ENCODE results near the gene ZNF365. TPM values are rescaled to one million over a fixed set of nuclear protein-coding genes. Genes with fewer than 3 reads are reported as not detected.
A peak's percentile ranks its signal among the peaks of the same experiment; 100 is the strongest.

ZNF365 gene
- total RNA-seq (2021; ENCODE audit: unreplicated experiment) (1.8 TPM), Bru-seq, nascent RNA (percentile 36 among the genes with signal in this experiment), BruChase-seq, experiment 1, labeled RNA remaining after a 6-hour chase (percentile 53 among the genes with signal in this experiment), BruChase-seq, experiment 2, labeled RNA remaining after a 2-hour chase (percentile 70 among the genes with signal in this experiment)
- polyA plus RNA-seq (2012), result 0.44 and 0.99 TPM in 2 replicates
- long read RNA-seq, full-length matches to known transcripts, result 3 of 3 reads
- long read RNA-seq, partial matches to known transcripts, result 0 of 3 reads
- long read RNA-seq, other reads (novel, unspliced or antisense), result 0 of 3 reads

GRCh38 chr10:62373995-62374861 lies at the start of gene ZNF365:
ZNF365 (plus strand) TSS chr10:62374369; CDS start chr10:62376194, 1,825 bp downstream.
- Histone ChIP-seq H4K20me1 (ENCODE audit: insufficient read depth) (no peaks in the 10 kb centered on the region), H3K79me2 (ENCODE audit: insufficient read depth, low read length) (no peaks in the 10 kb centered on the region), H3K36me3 (ENCODE audit: control insufficient read depth in 1 of 2, insufficient read depth in 2 of 2, low read length in 2 of 2) (no peaks in the 10 kb centered on the region), H3K9me2 (ENCODE audit: insufficient read depth) (no peaks in the 10 kb centered on the region), H3K27me3 (ENCODE audit: insufficient read depth, low read length) (no peaks in the 10 kb centered on the region), H3K4me1 (ENCODE audit: control insufficient read depth in 1 of 2, insufficient read depth in 2 of 2, low read length in 2 of 2) (peaks cover 4 to 15% of the 10 kb centered on the region in 2 experiments; a peak in 3 of 4 replicates), H3K4me2 (ENCODE audit: low read length) (peak within 1 kb of the TSS; percentile 94), H3K9me3 (ENCODE audit: control insufficient read depth in 1 of 2, insufficient read depth in 1 of 2, low read depth in 1 of 2, low read length in 2 of 2) (no peaks in the 10 kb centered on the region), H2AFZ (ENCODE audit: low read depth, low read length, poor library complexity, severe bottlenecking) (peak within 1 kb of the TSS; percentile 96), H3K4me3 (replicated peaks in 1 of 2; ENCODE audit: low read depth in 1 of 2, low read length in 2 of 2) (peak within 1 kb of the TSS; percentile 56 to 72), H3K27ac (ENCODE audit: low read depth, low read length) (no peak within 1 kb of the TSS), H3K9ac (ENCODE audit: low read length) (peak within 1 kb of the TSS; percentile 49)
- POLR2A ChIA-PET, result no interaction called here
- CTCF ChIA-PET, result no interaction called here
- ATAC-seq (peak; percentile 87), DNase-seq (ENCODE audit: low read depth, low spot score) (peak; percentile 8)
- BruUV-seq (replicated peaks), result no TSS peak
- intact Hi-C loops (cut with micrococcal nuclease), result no loop called here
- RAD21 ChIA-PET (ENCODE audit: low non-redundant PET in 1 of 2, low total read pairs in 2 of 2, uncharacterized antibody in 2 of 2, unreplicated experiment in 2 of 2), result no interaction called here
- TF ChIP-seq EGR1 (IDR thresholded peaks at IDR 0.05; ENCODE audit: low read depth) (0 out of 2 replicates have a peak, but pooled peaks have one; percentile 21), MAX (IDR thresholded peaks at IDR 0.05) (peak; percentile 22; the same call in 1 of the 2 replicates), ZFX (IDR thresholded peaks at IDR 0.05) (peak; percentile 25; the same call in 1 of the 2 replicates), YY1 (IDR thresholded peaks at IDR 0.05; ENCODE audit: extremely low read depth, insufficient replicate concordance, low read depth, low read length) (no peak)

DNA sequence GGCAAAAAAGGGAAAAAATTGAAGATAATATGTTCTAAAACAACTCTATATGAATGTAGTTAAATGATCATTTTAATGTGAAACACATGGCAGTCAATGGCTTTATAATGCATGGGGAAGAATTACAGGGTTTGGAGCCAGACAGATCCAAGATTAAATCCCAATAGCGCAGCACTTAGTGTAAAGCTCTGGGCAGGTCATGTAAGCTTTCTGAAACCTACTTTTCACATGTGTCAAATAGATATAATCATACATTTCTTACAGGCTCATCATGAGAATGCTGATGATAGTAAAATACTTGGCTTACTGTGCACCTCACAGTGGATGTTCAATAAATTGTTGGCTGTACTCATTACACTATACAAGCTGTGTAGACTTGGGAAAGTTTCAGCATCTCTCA lies 48.0 kb upstream of the ZNF365 start:
- Histone ChIP-seq H3K79me2 (ENCODE audit: insufficient read depth, low read length) (no peaks in the 10 kb centered on the region), H3K9me3 (ENCODE audit: control insufficient read depth in 1 of 2, insufficient read depth in 1 of 2, low read depth in 1 of 2, low read length in 2 of 2) (no peaks in the 10 kb centered on the region), H3K9ac (ENCODE audit: low read length) (no peak overlapping the region), H2AFZ (ENCODE audit: low read depth, low read length, poor library complexity, severe bottlenecking) (no peak overlapping the region), H3K4me2 (ENCODE audit: low read length) (no peak overlapping the region), H3K4me3 (replicated peaks in 1 of 2; ENCODE audit: low read depth in 1 of 2, low read length in 2 of 2) (no peak overlapping the region), H3K4me1 (ENCODE audit: control insufficient read depth in 1 of 2, insufficient read depth in 2 of 2, low read length in 2 of 2) (no peaks in the 10 kb centered on the region), H3K27me3 (ENCODE audit: insufficient read depth, low read length) (no peaks in the 10 kb centered on the region), H4K20me1 (ENCODE audit: insufficient read depth) (no peaks in the 10 kb centered on the region), H3K9me2 (ENCODE audit: insufficient read depth) (no peaks in the 10 kb centered on the region), H3K36me3 (ENCODE audit: control insufficient read depth in 1 of 2, insufficient read depth in 2 of 2, low read length in 2 of 2) (no peaks in the 10 kb centered on the region), H3K27ac (ENCODE audit: low read depth, low read length) (no peak overlapping the region)
- RAD21 ChIA-PET (ENCODE audit: low non-redundant PET in 1 of 2, low total read pairs in 2 of 2, uncharacterized antibody in 2 of 2, unreplicated experiment in 2 of 2), result no interaction called here
- DNase-seq (ENCODE audit: low read depth, low spot score), result no peak
- no TSS peak for BruUV-seq (replicated peaks)
- CTCF ChIA-PET, result no interaction called here
- no peak for TF ChIP-seq SP1 (IDR thresholded peaks at IDR 0.05; ENCODE audit: low read depth)
- no peak for TF ChIP-seq POLR2AphosphoS5 (IDR thresholded peaks at IDR 0.05; ENCODE audit: low read depth, low read length)
- POLR2A ChIA-PET, result no interaction called here
- intact Hi-C loops (cut with micrococcal nuclease), result no loop called here
- no peak for ATAC-seq

Measured in HCT116 (cell line).